Activated CD4-positive, alpha-beta T cell treated with anti-CD3 and anti-CD28 coated beads, Interleukin-2, amount 50 U/mL, for 4 hours (primary cell): Measurements from ENCODE around the gene RASAL3.

Experiments used
- DNase-seq, 2 experiments: peaks; one replicate each; pipeline ENCODE4 v3.0.0-alpha.2; 2020

RASAL3 gene

DNA sequence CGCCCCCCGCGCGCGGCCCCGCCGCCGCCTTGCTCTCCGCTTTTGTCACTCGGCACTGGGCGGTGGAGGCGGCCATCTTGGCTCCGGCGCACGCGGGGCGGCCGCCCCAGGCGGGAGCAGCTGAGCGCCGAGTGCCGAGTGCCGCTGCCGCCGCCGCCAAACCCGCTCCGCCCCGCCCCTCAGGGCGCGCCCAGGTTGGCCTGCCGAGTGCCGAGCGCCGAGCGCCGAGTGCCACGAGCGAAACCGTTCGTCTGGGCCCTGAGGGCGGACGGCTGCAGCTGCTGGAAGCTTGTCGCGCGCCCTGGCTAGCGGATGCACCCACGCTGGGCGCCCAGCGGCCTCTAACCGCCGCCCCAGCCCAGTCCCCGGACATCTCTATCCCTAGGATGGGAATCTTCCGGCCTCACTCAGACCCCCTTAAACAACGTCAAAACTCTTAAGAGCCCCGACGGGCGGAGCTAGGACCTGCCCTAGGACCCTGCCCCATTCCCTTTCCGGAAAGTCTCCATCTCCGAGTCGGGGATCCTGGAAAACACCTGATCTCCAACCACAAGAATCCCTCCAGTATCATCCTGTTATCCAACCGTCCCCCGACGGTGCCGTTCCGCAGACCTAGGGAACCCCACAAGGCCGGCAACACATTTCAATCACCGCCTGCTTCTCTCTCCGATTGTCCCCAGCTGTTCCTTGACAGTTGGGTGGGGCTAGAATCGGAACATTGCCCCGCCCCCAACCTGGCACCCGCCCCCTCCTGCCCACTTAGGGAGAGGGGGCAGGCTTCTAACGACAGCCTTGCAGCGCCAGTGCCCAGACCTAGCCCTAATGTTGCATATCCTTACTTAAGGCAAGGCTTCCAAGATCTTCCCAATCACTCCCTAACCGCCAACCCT is 31.5 kb downstream of the RASAL3 start:
- peak; percentile 90 to 91 for DNase-seq

GRCh38 chr19:15432018-15432494 is 32.3 kb downstream of the RASAL3 start:
- DNase-seq, result no peak

DNA sequence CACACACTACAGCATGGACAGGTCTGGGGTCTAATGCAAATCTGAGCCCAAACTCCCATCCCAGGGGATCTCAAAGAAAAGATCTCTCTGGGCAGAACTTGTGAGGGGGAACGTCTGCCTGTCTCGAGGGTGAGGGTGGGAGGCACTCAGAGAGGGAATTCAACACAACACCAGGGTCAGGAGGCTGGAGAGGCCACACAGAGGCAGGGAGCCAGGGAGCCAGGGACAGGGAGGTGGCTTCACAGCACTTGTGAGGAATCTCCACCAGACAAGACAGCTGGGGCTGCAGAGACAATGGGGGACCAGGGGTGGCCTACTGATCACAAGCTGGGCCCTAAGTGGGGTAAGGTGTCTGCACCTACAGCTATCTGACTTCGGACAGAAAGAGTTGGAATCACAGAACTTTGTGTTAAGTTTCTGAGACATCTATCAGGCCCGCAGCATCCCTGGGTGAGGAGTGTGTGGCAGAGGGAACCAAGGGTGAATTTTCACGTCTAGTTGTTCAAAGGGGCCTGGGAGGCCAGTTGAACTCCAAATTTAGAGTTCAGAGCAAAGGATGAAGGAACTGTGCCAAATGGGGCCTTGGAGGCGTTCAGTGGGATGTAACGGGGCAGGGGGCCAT is 32.8 kb downstream of the RASAL3 start:
- DNase-seq, result no peak

DNA sequence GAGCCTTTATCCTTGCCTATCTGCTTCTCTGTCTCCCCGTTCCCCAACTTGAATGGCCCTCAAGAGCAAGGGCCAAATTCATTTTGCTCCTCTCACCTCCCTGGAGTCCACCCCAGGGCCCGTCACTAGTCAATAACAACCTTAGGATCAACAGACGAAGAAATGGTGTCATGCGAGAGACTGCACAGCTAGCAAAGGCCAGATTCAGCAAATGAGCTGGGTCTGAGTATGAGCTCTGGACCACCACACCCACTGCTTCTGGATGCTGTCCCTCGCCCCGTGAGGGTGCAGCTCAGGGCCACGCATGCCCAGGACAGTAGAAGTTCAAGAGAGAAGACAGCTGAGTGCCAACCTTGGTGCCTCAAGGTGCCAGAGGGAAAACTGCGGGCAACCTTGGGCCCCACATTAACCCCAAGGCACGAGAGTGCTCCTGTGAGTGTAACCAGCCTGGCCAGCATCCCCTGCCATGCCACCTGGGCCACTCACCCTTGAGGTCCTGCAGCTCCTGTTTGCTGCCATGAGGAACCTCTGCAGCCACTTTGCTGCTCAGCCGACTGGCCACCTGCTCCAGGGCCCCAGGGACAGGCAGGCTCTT is 33.7 kb downstream of the RASAL3 start:
- no peak for DNase-seq

DNA sequence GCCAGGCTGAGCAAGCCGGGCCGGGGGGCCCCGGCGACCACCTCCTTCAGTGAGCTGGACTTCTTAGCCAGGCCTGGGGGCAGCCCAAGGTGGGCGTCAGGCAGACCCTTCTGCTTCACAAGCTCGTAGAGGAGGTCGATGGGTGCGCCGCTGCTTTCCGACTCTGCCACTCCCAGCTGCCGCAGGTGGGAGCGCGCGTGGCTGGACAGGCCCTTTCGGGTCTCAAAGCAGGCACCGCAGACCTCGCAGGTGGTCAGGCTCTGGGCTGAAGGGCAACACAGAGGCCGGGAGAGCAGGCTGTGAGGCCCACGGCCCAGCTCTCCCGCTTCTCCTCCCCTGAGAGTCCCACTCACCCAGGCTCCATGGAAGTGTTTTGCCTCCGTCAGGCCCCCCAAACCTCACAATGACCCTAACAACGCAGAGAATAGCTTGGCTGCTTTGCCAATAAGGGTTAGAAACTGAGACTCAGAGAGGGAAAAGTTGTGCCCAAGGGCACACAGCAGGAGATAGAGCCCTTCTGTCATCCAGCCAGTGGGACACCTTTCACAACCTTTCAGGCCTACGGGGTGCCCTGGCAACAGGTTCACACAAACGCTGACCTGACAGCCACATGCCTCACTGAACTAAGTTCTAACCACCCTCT is 34.4 kb downstream of the RASAL3 start:
- no peak for DNase-seq

GRCh38 chr19:15428956-15429824 is 35.2 kb downstream of the RASAL3 start:
- no peak for DNase-seq

- no peak for DNase-seq
Observed at GRCh38 chr19:15427991-15428471, 36.3 kb downstream of the RASAL3 start.

- DNase-seq, result no peak
Observed at GRCh38 chr19:15427350-15427700, 37.0 kb downstream of the RASAL3 start.

- DNase-seq, result no peak
Observed at GRCh38 chr19:15426485-15427349, 37.6 kb downstream of the RASAL3 start.

DNA sequence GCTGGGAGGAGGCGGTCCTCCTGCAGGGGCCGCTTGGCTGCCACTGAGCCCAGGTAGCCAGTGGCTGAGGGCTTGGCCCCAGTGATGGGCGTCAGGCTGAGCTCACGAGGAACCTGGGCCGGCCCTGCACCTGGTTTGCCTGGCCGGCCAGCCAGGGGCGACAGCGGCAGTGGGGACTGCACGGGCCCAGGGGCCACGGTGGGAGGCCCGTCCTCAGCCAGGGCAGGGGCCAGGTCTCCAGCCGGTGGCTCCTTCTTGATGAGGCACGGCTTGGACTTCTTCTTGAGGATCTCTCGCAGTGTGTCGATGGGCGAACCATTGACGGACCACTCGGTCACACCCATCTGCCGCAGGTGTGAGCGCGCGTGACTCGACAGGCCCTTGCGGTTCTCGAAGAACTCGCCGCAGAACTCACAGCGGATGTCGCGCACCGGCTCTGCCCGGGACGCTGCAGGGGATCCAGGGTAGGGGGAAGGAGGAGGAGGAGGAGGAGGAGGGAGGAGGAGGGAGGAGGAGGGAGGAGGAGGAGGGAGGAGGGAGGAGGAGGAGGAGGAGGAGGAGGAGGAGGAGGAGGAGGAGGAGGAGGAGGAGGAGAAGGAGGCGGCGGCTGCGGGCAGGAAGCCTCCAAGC is 38.9 kb downstream of the RASAL3 start:
- DNase-seq, result no peak

- no peak for DNase-seq
Observed at GRCh38 chr19:15424692-15425272, 39.6 kb downstream of the RASAL3 start.

GRCh38 chr19:15424121-15424520 is 40.2 kb downstream of the RASAL3 start:
- no peak for DNase-seq

DNA sequence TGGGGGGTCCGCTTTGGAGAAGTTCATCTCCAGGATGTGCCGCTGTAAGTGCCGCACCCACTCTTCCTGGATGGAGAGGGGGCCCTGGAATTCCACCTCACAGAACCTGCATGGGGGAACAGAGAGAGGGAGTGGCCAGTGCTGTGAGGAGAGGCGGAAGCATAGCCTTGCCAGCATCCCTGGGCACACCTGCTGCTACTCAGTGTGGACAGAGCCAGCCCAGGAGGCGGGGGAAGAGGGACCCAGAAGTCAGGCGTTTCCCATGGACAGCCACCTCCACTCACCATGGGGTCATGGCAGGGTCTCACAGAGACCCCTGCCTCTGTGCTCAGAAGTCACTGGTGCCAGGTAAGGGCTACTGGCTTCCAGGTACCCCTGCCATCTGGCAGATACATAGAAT is 41.2 kb downstream of the RASAL3 start:
- no peak for DNase-seq

GRCh38 chr19:15422296-15423075 is 41.9 kb downstream of the RASAL3 start:
- DNase-seq, result no peak

DNA sequence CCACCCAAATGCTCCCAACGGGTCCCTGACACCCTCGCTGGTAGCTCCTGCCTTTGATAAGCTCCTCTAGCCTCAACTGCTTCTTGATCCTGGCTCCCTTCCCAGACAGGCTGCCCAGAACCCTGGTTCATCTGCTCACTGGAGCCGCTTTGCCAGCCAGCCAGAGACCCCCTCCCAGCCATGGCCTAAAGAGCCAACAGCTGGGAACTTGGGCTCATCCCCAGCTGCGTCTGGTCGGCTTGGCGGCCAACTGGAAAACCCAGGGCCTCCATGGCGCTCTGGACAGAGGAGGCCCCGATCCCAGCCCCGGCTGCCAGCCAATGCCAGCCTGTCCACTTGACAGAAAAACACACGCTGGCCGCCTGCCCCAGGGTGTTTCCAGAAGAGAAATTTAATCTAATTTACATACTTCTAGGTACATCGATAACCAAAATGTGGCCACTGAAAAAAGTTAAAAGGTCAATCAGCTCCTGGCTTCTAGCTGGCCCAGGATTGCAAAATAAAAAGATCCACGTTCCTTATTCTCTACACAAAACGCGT is 42.6 kb downstream of the RASAL3 start:
- no peak for DNase-seq

GRCh38 chr19:15421136-15421695 is 43.1 kb downstream of the RASAL3 start:
- DNase-seq, result no peak

- DNase-seq, result no peak
Observed at GRCh38 chr19:15419413-15420025, 44.8 kb downstream of the RASAL3 start.
